Measurements from ENCODE around the gene SERTAD1.

The SERTAD1 gene

GRCh38 chr19:40398417-40399131 lies 27.2 kb downstream of the SERTAD1 start:
- DNase-seq, result peak; percentile 56 to 83

DNA sequence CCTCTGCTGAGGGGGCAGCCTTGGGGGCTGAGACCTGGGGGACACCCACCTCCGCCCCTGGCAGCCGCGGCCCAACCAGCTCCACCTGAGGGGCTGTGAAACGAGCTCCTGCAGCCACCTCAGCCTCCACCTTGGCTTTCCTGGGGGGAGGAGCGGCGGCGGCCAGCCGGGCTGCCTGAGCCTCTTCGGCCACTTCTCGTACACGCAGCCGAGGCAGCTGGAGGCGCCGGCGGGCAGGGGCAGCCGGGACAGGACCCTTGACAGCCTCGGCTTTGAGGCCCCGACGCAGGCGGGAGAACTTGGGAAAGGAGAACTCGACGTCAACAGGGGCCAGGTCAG lies 28.3 kb downstream of the SERTAD1 start:
- no peak for DNase-seq

GRCh38 chr19:40396886-40397567 lies 28.8 kb downstream of the SERTAD1 start:
- no peak for DNase-seq

DNA sequence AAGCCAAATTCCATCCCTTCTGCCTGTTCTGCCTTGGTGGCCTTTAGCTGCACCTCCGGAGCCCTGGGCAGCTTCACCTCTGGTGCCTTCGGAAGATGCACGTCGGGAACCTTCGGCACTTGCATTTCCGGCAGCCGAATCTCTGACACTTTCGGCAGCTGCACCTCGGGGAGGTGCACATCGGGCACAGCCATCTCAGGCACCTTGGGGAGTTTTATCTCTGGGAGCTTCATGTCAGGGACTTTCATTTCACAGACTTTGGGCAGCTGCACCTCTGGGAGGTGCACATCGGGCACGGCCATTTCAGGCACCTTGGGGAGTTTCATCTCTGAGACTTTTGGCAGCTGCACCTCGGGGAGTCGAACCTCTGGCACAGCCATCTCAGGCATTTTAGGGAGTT lies 29.8 kb downstream of the SERTAD1 start:
- DNase-seq, result no peak

DNA sequence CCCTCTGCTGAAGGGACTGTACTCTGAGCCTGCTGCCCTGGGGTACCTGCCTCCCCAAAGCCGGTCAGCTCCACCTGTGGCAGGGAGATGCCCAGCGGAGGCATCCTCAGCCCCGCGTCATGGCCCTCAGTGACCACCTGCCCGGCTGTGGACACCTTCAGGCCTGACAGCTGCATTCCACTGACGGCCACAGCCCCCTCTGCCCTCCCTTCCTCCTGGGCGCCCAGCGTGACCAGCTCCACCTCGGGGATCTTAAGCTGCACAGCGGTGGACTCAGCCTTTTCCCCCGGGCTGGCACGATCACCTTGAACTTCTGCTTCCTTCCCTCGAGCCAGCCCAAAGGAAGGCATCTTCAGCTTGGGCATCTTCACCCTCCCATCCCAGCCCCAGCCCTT lies 31.0 kb downstream of the SERTAD1 start:
- DNase-seq, result no peak

- no peak for DNase-seq
Observed at GRCh38 chr19:40393894-40394815, 31.6 kb downstream of the SERTAD1 start.

GRCh38 chr19:40392894-40393517 lies 32.8 kb downstream of the SERTAD1 start:
- peak in 1 of 2 experiments; percentile 23 for DNase-seq

DNA sequence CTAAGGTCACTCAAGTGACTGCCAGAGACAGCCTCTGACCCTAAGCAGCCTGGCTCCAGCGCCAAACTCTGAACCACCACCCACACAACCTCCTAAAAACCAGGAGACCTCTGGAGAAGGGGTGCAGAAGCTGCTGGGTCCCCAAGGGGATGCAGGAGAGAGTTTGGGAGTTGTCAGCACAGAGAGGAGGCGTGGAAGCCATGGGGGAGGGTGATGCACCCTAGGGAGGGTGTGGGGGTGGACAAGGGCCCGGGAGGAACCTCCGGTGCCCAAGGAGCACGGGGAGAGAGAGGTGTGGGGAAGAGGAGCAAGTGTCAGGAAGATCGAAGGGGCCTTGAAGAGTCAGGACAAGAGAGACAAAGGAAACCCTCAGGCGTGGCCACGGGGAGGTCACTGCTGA lies 33.7 kb downstream of the SERTAD1 start:
- no peak for DNase-seq

GRCh38 chr19:40390084-40390742 lies 35.6 kb downstream of the SERTAD1 start, which contains the start of gene HIPK4:
Gene HIPK4 (minus strand): TSS chr19:40390181. CDS start chr19:40389902, 279 bp downstream.
- no peak for DNase-seq

DNA sequence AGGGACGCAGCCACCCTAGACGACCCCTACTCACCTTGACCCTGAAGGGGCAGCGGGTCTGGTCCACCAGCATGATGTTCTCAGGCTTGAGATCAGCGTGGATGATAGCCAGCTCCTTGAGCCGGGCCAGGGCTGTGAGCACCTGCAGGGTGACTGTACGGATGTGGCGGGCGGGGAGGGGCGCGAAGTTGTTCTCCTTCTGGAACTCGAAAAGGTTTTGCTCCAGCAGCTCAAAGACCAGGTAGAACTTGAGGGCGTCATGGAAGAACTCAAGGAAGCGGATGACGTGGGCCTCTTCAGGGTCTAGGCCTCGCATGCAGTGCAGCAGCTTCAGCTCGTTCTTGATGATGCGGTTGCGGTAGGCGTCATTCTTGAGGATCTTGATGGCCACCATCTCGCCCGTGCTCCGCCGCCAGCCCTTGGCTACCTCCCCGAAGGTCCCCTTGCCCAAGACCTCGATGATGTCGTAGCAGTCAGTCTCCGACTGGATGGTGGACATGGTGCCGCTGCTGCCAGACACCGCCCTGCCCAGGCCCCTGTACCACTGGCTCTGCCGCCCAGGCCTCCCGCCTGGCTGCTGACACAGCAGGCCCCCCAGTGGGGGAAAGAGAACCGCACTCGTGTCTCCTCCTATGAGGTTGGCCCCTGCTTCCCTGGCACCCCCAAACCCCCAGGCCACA lies 36.2 kb downstream of the SERTAD1 start:
- no peak for DNase-seq

DNA sequence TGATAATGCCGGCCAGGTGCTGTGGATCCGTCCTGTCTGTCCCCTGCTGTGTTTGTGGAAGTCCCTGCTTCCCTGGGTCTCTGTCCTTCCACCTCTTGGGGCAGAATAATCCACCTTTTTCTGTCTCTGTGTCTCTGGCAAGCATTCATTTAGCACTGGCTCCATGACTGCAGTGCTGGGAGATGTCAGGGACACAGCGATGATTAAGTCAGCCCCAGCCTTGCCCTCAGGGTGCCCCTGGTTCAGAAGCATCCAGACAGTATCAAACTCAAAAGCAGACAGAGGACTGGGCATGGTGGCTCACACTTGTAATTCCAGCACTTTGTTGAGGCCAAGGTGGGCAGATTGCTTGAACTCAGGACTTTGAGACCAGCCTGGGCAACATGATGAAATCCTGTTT lies 37.3 kb downstream of the SERTAD1 start:
- DNase-seq, result no peak

DNA sequence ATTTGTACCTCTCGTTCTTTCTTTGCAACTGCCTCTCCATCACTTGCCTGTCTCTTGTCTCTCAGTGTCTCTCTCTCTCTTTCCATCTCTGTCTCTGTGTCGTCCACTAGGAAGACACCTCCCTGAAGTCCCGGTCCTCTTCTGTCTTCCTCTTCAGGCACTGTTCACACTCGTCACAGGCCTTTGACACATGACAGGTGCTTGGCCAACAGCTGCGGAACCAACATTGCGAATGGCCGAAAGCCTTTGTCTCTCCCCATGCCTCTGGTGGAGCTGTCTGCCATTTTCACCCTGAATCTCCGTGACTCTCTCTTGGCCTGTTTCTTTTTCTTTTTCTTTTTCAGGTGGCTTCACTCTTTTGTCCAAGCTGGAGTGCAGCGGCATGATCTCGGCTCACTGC lies 38.6 kb downstream of the SERTAD1 start:
- DNase-seq, result no peak

GRCh38 chr19:40383668-40384248 lies 42.0 kb downstream of the SERTAD1 start:
- no peak for DNase-seq

DNA sequence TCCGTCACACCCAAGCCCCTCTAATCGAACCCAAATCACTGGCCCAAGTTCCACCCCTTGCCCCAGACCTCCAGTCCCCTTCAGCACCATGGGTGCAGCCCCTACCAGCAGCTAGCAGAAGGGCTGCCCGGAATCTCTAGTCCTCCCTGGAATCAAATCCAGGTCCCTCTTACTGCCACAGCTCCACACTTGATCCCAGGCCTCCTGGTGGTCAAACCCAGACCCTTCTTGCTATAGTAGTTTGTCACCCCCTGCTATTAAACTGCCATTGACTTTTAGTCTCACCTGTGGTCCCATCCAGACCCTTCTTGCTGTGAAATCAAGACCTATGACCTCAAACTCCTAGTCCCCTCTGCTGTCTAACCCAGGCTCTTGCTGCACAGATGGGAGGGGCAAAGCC lies 44.5 kb downstream of the SERTAD1 start:
- DNase-seq, result peak in 1 of 2 experiments; percentile 10

GRCh38 chr19:40380199-40381037 lies 45.4 kb downstream of the SERTAD1 start:
- DNase-seq, result no peak

DNA sequence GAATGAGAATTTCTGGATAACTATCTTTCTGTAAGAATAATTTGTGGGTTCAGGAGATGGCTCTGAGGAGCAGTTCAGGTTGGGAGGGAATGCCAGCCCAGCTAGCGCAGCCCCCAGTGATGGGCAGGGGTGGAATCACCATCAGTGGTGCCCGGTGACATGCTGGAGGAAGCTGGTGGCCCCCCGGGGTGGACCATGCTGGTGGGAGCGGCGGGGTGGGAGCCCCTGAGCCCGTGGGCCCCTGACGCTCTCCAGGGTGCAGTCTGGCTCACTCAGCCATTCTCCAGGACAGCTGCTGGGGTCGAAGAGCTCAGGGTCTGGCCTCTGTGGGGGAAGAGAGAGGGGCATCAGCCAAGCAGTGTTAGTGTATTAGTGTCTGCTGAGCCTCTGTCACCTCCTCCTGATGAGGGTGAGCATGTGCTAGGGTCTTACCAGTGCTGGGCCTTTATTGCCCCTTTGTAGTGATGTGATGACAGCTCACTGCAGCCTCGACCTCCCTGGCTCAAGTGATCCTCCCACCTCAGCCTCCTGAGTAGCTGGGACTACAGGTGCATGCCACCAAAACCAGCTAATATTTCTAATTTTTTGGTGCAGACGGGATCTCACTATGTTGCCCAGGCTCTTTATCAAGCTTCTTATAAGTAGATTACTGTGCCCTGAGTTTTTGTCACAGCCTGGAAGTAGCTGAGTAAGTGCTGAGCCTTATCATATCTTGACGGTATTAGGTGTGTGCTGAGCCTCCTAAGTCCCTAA lies 46.2 kb downstream of the SERTAD1 start:
- no peak for DNase-seq

DNA sequence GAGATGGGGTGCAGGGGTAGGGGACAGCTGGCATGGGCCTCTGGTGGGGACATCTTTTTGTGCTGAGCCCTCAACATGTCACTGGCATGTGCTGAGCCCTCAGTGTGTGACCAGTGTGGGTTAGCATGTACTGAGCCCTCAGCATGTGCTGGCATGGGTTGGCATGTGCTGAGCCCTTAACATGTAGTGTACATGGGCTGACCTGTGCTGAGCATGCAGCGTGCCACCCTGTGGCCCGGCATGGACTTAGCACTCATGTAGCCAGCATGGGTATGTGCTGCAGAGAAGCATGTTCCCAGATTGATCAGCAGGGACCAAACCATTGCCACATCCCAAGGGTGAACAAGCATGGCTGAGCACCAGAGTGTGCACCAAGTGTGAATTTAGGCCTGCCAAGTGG lies 47.3 kb downstream of the SERTAD1 start:
- no peak for DNase-seq

GRCh38 chr19:40377876-40378385 lies 47.9 kb downstream of the SERTAD1 start:
- no peak for DNase-seq

- no peak for DNase-seq
Observed at GRCh38 chr19:40376286-40376862, 49.4 kb downstream of the SERTAD1 start.

All from NCI-H524 (cell line).